ENCODE measurements around the gene EFNA4.
"Not testable (repeated sequence)": the region's sequence is repeated elsewhere in the genome, so short reads cannot be mapped to it uniquely, and the experiment has no call there.

Gene EFNA4

DNA sequence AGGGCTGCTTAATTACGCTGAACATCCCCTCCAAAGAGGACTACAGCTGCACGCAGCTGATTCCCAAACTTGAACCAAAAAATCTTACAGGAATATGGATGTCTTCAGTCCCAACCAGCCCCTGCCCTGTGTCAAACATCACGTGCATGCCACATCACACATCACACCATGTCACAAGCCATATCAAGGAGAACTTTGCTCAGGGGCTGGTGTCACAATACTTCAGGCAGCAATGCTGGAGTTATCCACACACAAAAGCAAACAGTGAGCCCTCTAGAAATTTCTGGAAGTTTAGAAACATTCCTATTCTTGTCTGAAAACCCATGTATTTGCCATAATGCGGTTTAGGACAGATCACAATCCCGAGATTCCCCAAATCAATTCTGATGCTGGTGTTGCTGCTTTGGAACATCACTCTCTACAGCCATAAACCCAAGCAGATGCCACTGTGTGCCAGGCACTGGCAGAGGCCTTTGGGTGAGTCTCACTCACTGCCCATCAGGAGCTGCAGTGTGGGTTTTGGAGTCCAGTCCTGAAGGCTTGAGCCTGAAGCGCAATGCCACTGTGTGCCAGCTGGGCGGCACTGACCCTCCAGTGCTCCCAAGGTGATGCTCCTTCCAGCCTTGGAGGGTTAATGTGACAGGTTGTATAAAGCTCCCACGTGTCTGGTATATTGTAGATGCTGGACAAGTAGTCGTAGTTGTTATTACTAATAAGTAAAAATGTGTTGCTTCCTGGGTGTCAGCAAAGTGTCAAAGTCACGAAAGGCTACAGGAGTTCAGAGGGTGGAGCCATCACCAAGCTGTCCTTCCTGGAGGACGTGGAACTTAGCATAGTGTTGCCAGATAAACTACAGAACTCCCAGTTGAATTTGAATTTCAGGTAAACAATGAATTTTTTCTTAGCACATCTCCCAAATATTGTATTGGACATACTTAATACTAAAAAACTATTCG, 44.0 kb downstream of the EFNA4 start:
- Histone ChIP-seq H3K4me3 (no peak overlapping the region), H3K27me3 (ENCODE audit: low read depth) (no peaks in the 10 kb centered on the region), H3K36me3 (replicated peaks) (no peaks in the 10 kb centered on the region), H3K9me3 (no peaks in the 10 kb centered on the region), H3K4me1 (no peaks in the 10 kb centered on the region)
- in situ Hi-C loops (cut with MboI; ENCODE audit: low sequenced_read_pairs): no loop called here
- DNase-seq (ENCODE audit: low spot score in 2 of 2): no peak

DNA sequence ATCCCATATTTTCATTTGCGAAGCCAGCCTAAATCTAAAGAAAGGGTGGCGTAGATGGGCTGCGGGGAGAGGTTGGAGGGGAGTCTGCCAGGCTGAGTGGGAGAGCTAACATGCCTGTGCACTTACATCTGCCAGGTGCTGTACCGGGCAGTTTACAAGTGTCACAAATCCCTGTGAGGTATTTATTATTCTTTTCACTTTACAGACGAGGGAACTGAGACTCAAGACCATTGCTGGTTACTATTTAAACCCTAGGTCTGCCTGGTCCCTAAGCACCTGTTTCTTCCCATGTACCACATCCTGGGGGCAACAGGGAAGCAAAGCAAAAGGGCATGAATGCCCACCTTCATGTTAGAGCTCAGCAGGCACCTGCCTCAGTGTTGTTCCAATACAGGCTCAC, 44.8 kb downstream of the EFNA4 start:
- in situ Hi-C loops (cut with MboI; ENCODE audit: low sequenced_read_pairs): no loop called here
- Histone ChIP-seq H3K36me3 (replicated peaks) (no peaks in the 10 kb centered on the region), H3K9me3 (no peaks in the 10 kb centered on the region), H3K4me1 (no peaks in the 10 kb centered on the region), H3K4me3 (no peak overlapping the region), H3K27me3 (ENCODE audit: low read depth) (no peaks in the 10 kb centered on the region)
- no peak for DNase-seq (ENCODE audit: low spot score in 2 of 2)

DNA sequence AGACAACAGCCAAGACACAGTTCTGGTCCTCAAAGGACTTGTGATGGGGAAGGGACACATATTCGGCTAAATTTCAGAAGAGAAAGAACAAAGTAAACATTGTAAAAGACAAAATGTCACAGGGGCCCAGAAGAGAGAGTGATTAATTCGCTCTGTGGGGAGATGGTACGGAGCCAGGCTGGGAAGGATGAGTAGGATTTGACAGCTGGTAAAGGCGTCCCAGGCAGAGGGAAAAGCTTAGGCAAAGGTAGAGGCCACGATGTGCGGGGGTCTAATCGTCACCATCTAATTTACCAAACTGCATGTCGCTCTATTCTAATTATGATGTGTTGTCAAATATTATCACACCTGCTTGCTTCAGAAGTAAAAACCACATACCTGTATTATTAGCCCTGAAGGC, 46.8 kb downstream of the EFNA4 start:
- no peak overlapping the region for H3K4me3 ChIP-seq
- H3K27me3 ChIP-seq (ENCODE audit: low read depth): no peaks in the 10 kb centered on the region
- no peaks in the 10 kb centered on the region for H3K4me1 ChIP-seq
- in situ Hi-C loops (cut with MboI; ENCODE audit: low sequenced_read_pairs): no loop called here
- H3K36me3 ChIP-seq (replicated peaks): no peaks in the 10 kb centered on the region
- H3K9me3 ChIP-seq: no peaks in the 10 kb centered on the region
- no peak for DNase-seq (ENCODE audit: low spot score in 2 of 2)

DNA sequence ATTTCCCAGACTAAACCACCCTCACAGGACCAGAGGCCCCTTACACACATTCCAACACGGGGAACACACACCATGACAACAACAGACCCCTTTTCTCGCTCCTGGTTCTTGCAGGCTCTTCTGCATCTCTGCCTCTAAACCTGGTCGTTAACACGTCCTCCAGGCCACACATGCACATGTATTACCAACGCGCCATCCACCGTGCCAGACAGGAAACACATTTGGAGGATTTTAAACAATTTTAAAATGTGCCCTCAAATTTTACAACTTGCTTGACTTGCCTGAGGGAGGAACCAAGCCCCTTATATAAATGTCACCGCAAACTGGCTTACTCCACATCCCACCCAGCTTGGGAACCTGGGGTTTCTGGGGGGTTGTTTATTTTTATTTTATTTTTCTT, 47.3 kb downstream of the EFNA4 start:
- no peak for DNase-seq (ENCODE audit: low spot score in 2 of 2)
- in situ Hi-C loops (cut with MboI; ENCODE audit: low sequenced_read_pairs): no loop called here
- no peaks in the 10 kb centered on the region for H3K36me3 ChIP-seq (replicated peaks)
- H3K4me3 ChIP-seq: no peak overlapping the region
- no peaks in the 10 kb centered on the region for H3K27me3 ChIP-seq (ENCODE audit: low read depth)
- no peaks in the 10 kb centered on the region for H3K9me3 ChIP-seq
- no peaks in the 10 kb centered on the region for H3K4me1 ChIP-seq

DNA sequence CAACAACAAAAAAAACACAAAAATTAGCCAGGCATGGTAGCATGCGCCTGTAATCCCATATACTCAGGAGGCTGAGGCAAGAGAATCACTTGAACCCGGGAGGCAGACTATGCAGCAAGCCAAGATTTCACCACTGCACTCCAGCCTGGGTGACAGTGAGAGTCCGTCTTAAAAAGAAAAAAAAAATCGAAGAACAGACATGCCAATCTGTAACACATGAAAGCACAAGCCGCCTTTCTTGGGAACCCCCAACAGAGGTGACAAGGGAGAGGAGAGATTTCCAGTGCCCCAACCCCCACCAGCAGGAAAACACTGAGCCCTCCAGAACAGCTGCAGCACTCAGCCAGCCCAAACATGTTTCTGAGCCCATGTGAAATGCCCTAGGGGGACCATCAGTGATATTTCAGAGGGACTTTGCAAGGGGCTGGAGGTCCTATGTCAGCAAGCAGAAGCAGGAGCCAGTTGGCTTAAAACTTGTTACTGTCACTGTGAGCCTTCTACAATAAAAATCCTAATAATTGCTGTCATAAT, 50.0 kb downstream of the EFNA4 start:
- in situ Hi-C loops (cut with MboI; ENCODE audit: low sequenced_read_pairs): no loop called here
- H3K4me3 ChIP-seq: no peak overlapping the region

DNA sequence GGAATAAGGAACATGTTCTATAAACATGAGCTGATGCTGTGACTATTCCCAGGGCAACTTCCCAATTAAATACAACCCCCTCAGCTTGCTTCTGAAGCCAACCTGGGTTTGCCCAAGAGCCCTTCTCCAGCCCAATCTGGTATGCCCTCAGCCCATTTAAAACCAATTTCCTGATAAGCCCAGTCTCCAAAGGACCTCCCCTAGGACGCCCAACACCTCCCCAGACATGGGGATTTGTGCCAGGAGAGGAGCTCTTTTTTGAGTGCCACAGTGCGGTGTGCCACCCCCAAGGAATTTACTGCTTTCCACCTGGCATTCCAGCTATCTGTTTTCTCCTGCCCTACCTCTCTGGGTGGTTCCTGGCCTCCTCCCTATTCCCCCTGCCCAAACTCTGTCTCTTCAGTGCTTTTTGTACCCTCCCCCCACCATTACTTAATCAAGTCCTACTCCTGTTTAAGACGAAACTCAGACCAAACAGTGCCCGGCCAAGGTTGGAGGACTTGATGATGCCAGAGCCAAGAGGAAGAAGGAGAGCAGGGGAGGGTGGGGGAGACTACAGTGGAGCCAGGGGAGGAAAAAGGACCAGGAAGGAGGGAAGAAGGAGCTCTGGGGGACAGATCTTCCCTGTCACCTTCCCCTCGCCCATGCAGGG, 52.7 kb downstream of the EFNA4 start:
- Histone ChIP-seq H3K36me3 (replicated peaks) (no peaks in the 10 kb centered on the region), H3K4me1 (no peaks in the 10 kb centered on the region), H3K27me3 (ENCODE audit: low read depth) (no peaks in the 10 kb centered on the region; the same call in 1 of the 2 replicates), H3K4me3 (no peak overlapping the region), H3K9me3 (no peaks in the 10 kb centered on the region)
- in situ Hi-C loops (cut with MboI; ENCODE audit: low sequenced_read_pairs): no loop called here
- no peak for DNase-seq (ENCODE audit: low spot score in 2 of 2)

More for the DNA sequence above, 50.0 kb downstream of the EFNA4 start:
- Histone ChIP-seq H3K9me3 (no peaks in the 10 kb centered on the region), H3K36me3 (replicated peaks) (no peaks in the 10 kb centered on the region), H3K4me1 (no peaks in the 10 kb centered on the region), H3K27me3 (ENCODE audit: low read depth) (no peaks in the 10 kb centered on the region)
- no peak for DNase-seq (ENCODE audit: low spot score in 2 of 2)

DNA sequence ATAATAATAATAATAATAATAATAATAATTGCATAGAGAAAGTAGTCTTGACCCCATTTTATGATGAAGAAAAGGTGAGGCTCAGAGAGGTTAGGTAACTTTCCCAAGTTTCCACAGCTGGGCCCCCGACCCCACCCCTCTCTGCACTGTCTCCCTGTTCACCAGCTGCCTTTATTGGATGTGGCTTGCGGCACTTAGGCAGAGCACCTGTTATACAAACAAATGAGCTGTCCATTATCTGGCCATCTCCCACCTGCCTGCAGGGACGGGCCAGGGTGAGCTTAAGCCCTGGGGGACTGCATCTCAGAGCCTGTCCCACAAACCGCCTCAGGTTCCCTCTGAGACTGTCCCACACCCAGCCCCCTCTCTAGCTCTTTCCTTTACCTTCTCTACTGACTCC, 54.1 kb downstream of the EFNA4 start:
- no peaks in the 10 kb centered on the region; the same call in 1 of the 2 replicates for H3K27me3 ChIP-seq (ENCODE audit: low read depth)
- no peak for DNase-seq (ENCODE audit: low spot score in 2 of 2)
- H3K9me3 ChIP-seq: no peaks in the 10 kb centered on the region
- in situ Hi-C loops (cut with MboI; ENCODE audit: low sequenced_read_pairs): no loop called here
- H3K36me3 ChIP-seq (replicated peaks): no peaks in the 10 kb centered on the region
- no peaks in the 10 kb centered on the region for H3K4me1 ChIP-seq
- H3K4me3 ChIP-seq: no peak overlapping the region

DNA sequence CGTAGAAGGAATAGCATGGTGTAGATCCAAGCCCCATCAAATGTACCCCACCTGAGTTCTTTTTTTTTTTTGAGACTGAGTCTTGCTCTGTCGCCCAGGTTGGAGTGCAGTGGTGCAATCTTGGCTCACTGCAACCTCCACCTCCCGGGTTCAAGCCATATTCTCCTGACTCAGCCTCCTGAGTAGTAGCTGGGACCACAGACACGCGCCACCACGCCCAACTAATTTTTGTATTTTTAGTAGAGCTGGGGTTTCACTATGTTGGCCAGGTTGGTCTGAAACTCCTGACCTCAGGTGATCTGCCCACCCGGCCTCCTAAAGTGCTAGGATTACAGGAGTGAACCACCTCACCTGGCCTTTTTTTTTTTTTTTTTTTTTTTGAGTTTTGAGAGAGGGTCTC, 54.5 kb downstream of the EFNA4 start:
- in situ Hi-C loops (cut with MboI; ENCODE audit: low sequenced_read_pairs); H3K36me3 ChIP-seq (replicated peaks); H3K9me3 ChIP-seq; H3K4me1 ChIP-seq; DNase-seq (ENCODE audit: low spot score in 2 of 2); H3K4me3 ChIP-seq; H3K27me3 ChIP-seq (ENCODE audit: low read depth): not testable (repeated sequence)

All from HAP-1 (cell line).